SK-N-DZ (cell line): ENCODE data around the gene ZNF436. TPM values are rescaled to one million over a fixed set of nuclear protein-coding genes. Genes with fewer than 3 reads are reported as not detected.

Experiments used
- DNase-seq: peaks from one replicate; pipeline ENCODE4 v3.0.0-alpha.2; 2015; ENCODE audit warnings: low spot score
- polyA plus RNA-seq, 2 experiments: library from polyadenylated mRNA; depleted of rRNA; stranded (reverse); fragments of >200 nt; gene quantifications; 2 replicates each; pipeline ENCODE4 v1.2.3, GENCODE V29; 2014

Gene ZNF436
- polyA plus RNA-seq (2014; cell fraction: cytosol; rRNA removed), result 5.9 and 6.6 TPM in 2 replicates
- polyA plus RNA-seq (2014; cell fraction: nucleus; rRNA removed), result 5.3 and 8.0 TPM in 2 replicates

DNA sequence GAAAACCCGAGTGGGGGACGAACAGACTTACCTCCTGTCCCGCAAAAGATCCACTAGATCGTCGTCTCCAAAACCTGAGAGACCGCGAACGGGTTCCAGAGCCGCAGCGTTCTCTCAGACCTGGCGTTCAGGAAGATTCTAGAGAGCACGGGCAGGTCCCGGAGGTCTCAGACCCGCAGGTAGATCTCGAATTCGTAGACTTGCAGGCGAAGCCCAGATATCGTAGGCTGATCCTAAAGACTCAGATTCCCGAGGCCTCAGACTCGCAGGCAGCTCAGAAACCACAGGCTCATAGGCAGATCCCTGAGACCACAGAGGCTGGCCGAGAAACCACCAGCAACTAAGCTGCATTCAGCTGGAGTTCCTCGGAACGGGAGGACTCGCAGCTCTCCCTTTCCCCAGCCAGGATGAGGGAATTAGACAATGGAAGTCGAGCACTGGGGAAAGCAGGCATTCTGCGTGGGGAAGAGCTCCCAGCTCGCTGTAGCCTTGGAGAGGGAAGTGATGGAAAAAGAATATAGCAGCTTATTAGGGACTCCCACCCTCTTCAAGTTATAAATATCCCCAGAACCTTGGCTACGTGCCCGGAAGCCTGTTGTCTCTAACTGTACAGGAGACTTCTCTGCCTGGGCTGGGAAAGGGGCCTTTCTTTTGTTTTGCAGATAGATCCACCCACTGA, at the start of gene ZNF436:
TSS of gene ZNF436 (minus strand) at position 502 of the 679 bp plus-strand sequence. CDS start 1,831 bp downstream, outside the sequence.
- DNase-seq, result peak; percentile 56

DNA sequence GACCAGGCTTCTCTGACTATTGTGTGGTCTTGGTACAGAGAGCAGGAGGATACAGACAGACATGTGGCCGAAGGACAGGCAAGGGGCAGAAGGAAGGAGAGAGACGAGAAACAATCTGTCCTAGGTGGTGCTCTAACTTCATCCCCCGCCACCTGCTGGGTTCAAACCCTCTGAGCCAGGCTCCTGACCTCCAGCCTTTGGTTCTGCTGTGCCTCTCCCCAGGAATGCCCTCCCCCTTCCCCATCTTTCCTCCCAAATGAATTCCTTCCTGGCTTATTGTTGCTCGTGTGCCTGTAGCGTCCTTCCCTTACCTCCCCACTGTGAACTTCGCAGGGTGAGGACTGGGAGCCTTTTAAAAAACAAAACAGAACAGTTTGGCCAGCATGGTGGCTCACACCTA, 49.5 kb upstream of the ZNF436 start:
- no peak for DNase-seq

DNA sequence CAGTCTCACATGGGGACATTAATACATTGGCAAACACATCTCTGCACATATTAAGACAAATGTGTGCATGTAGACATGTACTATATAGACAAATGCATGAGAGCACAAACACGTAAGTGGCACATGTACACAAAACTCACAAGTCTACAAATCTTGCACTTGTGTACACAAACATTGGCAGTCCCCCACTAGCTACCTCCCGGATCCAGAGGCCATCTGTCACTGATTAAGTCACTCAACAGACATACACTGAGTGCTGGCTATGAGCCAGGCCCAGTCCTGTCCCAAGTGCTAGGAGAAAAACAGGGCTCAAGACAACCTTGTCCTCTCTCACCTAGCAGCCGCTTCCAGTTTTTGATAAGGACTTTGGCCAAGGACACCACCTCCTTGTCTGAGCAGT, 47.9 kb upstream of the ZNF436 start:
- peak; percentile 71 for DNase-seq

DNA sequence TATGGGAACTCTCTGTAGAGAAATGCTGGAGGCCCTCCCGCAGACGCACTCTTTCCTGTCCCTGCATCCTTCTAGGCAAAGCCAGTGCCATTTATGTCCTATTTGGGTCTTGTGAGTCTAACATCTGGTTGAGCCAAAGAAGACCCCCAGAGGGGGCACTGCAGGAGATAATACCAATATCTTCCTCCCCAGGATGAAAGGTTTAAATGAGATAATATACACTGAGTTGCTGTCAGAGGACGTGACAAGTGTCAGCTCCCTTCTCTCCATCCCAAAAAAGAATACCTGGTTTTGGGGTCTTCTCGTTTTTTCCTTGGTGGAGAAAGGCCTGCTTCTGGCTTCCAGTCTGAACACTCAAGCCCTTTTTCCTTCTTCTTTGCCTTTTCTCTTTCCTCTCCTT, 47.3 kb upstream of the ZNF436 start:
- no peak for DNase-seq

DNA sequence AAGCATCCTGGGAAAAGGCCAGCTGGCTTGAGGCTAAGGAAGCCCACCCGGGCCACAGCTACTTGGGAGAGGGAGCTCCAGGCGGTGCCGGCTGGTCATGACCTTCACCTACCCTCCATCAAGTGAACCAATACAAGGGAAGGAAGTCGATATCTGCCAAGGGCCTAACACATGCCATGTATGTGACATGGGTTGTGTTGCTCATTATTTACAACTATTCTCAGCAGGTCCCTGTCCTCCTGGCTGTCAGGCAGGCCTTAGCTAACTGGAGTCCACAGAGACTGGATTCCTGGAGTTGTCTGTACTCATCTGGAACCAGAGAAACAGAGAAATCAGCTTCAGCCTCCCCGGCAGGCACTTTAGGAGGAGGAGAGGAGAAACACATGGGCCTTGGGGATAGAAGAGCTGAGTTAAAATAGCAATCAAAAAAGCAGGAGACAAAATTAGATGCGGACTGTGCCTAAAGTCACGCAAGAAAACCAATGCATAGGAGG, 39.2 kb upstream of the ZNF436 start:
- DNase-seq, result no peak

DNA sequence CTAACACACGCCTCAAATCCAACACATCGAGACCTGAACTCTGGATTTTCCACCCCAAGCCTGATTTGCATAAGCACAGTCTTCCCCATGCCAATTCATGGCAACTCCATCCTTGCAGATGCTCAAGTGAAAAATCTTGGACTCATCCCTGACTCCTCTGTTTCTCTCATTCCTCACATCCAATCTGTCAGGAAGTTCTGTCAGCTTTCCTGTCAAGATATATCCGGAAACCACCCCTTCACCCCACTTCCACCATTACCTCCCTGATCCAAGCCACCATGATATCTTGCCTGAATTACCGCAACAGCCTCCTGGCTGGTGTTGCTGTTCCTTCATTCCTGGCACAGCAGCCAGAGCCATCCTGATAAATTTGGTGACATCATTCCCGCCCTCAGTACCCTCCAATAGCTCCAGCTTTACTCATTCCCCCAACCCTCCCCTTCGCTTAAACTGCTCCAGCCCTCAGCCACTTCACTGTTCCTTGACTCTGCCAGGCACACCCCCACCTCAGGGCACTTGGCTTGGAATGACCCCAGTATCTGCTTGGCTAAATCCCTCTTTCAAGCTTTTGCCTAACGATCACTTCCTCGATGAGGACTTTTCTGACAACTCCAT, 37.5 kb upstream of the ZNF436 start:
- no peak for DNase-seq

DNA sequence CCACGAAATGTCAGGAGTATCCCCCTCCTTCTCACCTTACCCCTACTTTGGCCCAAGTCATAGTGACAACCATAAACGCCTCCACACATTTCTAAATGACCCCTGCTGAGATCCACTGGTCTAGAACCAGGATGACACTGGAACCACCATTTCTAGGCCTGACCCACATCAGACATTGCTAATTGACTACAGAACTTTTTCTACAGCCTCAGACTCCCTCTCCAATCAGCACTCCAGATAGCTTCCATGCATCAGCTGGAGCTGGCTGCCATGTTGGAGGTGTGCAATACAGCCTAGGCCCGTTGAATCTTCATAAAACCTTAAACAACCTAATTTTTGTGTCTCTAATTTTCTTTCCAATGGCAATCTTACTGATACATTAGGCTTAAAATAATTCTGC, 36.3 kb upstream of the ZNF436 start:
- DNase-seq, result no peak

DNA sequence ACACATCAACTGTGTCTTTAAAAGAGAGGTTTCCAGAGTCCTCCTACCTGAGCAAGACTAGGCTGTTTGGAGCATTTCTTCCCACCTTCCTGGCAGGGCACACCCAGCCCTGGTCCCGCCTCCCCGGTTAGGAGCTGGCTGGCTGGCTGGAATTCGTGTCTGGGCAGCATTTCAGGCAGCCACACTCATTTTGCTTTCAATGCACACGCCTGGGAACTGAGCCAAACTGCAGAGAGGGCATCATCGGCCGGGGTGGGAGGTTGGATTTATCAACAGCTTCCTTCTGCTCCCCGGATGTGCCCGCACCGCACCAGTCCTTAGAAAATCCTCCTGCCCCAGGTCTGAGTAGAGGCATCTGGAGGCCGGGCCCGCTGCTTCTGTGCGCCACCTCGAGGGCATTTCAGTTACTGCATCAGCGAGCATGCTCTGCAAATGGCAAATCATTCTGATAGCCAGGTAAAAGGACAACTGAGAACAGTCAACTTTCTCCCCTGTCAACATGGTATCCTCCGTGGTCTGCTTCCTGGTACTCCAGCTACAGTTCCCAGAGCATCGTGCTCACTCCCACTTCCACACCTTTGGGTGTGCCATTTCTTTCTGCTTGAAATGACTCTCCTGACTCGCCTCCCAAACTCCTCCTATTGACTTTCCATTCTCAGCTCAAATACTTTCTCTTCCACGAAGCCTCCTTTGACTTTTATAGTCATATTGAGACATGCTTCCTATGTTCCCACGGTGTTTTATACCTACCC, 34.3 kb upstream of the ZNF436 start:
- peak; percentile 68 for DNase-seq

DNA sequence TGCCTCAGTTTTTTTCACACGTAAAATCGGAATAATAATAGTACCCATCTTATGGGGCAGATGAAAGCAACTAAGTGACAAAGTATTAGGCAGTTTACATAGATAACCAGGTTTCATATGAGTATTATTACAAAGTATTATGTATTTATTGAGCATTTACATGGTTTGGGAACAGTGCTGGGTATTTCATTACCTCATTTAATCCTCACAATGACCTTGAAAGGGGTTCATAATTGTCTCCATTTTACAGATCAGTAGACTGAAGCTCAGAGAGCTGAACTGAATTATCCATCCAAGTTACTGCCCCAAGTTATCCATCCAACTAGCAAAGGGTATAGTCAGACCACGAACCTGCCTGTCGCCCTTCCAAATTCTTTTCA, 33.7 kb upstream of the ZNF436 start:
- DNase-seq, result no peak

DNA sequence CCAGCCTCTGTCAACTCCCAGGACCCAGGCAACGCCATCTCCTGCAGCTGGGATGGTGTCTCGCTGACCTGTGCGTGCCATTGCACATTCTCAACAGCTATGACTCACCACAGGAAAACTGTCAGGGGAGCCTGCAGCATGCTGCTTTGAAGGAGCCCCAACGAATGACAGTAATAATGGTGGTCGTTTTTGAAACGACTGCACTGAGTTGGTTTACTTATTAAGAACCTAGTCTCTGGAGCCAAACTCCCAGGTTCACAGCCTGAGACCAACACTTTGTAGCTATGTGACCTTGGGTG, 33.4 kb upstream of the ZNF436 start:
- DNase-seq, result no peak

DNA sequence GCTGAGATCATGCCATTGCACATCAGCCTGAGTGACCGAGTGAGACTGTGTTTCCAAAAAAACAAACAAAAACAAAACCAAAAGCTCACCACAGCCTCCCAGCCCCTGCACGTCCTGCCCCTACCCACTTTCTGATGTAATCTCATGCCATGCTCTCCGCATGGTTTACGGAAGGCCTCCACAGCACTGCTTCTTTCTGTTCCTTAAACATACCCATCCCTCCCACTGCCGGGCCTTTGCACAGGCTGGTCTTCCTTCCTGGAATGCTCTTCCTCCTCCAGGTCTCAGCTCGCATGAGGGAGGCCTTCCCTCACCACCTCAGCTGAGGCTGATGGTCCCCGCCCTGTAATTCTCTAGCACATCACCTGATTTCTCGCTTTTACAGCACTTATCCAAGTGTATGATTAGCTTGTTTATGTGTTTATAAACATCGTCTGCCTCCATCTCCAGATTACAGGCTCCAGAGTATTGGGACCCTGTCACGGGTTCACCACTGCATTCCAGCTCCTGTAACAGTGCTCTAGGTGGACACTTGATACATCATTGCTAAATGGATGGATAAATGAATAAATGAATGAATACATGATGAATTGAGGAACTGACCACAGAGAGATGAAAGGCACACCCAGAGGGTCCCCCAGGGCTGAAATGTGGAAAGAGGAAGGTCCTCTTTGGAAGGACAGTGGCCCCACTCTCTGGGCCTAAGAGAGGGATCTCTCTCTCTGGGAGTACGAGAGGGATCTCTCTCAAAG, 32.8 kb upstream of the ZNF436 start:
- no peak for DNase-seq

DNA sequence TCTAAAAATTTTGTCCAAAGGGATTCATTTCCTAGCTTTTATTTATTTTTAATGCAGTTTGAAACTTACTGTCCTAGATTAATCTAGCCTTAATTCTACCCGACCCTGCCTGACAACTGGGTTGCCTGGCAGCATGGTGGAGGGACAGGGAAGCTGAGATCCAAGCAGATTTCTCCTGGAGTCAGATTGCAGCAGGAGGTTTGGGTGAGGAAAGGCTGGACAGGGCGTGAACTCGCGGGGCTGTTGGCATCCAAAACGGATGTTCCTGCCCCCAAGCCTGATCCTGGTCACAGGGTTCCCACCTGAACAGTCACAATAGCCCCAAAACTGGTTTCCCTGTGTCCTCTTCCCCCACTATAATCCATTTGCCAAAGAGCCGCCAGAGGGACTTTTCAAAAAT, 31.7 kb upstream of the ZNF436 start:
- DNase-seq, result no peak

DNA sequence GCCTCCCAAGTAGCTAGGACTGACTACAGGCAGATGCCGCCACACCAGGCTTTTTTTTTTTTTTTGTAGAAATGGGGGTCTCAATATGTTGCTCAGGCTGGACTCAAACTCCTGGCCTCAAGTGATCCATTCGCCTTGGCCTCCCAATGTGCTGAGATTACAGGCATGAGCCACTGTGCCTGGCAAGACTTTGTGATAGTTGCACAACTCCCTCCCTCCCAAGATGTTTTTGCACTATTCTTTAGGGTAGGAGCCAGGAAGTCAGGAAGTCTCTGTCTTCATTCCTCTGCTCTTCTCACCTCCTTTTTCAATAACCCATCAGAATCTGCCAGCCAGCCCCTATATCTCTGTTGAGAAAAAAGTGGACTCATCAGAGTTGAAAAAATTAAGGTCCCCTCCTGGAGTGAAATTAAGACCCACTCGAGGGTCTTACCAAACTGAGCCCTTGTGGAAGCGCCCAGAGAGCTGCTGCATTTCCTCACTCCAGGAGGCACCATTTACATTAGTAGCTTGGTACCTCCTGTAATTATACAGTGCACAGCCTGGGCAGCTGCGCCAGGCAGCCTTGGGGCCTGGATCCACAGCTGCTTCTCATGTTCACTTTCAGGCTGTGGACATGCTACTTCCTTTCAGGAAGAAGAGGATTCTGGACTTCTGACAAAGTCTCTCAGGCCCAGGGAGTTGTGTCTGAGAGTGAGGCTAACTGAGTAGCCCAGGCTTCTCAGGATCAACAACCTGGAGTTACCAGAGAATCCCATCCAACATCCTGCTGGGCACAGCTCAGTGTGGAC, 30.9 kb upstream of the ZNF436 start:
- no peak for DNase-seq

DNA sequence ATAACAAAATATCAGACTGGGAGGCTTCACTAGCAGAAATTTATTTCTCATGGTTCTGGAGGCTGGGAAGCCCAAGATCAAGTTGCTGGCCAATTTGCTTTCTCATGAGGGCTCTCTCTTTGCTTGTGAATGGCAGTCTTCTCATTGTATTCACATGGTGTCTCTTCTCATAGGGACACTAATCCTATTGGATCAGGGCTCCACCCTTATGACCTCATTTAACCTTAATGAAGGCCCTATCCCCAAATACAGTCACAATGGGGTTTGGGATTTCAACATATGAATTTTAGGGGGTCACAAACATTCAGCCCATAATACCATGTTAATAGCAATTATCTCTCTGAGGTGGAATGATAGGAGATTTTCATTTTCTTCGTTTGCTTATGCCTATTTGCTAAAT, 29.6 kb upstream of the ZNF436 start:
- DNase-seq, result no peak

DNA sequence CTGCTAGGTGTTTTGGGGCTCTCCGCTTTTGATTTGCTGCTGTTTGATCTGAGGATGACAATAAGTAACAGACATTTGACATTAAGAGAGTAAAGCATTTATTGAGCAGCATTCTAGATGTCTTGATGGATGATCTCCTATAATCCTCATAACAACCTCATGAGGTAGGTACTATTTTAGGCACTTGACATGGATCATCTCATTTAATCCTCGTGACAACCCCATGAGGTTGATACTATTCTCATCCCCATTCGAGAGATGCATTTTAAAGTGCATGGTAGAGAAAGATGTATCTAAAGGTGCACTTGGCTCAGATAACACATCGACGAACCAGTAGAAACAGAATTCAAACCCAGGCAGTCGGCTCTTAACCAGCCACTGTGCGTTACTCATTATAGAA, 28.3 kb upstream of the ZNF436 start:
- DNase-seq, result no peak

DNA sequence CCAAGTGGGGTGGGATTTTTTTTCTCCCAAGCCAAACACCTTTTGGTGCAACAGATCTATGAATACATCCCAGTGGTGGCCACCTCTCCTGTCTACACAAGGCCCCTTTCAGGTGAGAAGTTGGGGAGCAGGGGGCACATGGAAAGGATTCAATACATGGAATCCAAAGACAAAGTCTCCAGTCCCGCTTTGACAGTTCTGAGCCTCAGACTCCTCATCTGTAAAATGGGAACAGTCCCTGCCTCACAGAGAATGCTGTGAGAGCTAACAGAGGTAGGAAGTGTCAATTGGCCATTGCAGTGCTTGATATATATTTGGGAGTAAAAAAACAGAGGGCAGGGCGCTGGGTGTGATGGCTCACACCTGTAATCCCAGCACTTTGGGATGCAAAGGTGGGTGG, 26.7 kb upstream of the ZNF436 start:
- DNase-seq, result no peak

DNA sequence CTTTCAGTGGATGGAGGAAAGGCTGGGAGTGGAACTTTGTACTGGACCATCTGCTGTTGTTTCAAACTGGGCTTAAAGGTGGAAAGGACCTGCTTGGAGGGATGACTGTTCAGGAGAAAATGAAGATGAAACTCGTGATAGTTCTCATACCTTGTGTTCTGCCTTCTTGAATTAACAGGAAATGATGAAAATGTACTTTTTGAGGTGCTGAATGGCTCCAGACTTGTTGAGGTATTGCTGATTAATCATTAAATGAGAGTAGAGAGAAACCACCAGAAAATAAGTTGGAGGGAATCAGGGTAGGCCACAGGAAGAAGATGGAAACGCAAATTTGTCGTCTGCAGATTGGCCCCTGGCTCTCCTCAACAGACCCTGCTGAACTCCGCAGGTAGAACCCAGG, 26.2 kb upstream of the ZNF436 start:
- no peak for DNase-seq

DNA sequence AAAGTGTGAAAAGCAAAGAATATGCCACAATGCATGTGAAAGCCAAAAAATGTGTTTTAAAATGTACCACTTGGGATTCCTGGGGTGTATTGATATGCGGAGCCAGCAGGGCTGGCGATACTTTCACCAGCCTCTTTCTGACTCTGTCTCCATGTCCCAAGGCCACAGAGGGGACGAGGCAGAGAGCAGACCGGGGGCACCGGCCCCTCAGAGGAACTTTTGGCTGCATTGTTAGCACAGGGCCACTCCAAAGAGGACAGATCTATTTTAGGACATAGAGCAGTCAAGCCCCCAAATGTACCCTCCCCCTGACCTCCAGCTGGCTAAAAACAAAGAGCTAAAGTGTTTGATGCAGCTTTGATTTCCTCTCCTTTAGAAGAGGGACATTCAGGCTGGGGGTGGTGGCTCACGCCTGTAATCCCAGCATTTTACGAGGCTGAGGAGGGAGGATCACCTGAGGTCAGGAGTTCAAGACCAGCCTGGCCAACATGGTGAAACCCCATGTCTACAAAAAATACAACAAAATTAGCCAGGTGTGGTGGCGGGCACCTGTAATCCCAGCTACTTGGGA, 25.6 kb upstream of the ZNF436 start:
- DNase-seq, result no peak

DNA sequence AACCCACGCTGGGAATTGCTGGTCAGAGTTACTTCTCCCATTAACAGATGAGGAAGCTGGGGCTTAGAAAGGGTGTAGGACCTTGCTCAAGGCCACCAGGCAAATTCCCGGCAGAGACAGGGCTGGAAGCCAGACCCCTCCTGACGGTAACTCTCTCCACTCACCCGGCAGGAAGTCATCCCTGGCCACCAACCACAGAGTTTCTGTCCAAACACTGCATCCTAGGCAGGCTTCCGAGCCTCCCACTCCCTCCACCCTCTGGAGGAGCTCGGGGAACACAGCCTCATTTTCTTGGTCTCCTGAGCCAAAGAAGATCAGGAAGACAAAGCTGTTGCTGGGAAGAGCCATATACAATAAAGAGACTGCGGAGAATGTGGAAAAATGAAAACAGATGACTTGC, 25.0 kb upstream of the ZNF436 start:
- DNase-seq, result peak; percentile 63

DNA sequence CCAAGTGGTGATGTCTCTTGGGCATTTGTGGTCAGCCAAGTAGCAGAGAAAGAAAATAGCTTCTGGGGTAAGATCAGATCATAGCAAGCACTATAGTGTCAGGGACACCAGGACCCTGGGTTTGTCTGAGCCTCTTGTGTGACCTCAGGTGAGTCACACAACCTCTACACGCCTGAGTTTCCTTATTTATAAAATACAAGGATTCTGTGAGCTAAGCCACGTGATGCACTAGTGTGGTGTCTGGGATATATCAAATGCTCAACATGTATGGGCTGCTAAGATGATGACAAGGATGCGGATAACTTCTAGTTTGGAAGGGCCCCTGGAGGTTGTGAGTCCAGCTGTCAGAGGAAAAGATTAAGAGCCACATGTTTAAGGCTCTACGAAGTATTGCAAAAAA, 24.5 kb upstream of the ZNF436 start:
- peak; percentile 78 for DNase-seq

DNA sequence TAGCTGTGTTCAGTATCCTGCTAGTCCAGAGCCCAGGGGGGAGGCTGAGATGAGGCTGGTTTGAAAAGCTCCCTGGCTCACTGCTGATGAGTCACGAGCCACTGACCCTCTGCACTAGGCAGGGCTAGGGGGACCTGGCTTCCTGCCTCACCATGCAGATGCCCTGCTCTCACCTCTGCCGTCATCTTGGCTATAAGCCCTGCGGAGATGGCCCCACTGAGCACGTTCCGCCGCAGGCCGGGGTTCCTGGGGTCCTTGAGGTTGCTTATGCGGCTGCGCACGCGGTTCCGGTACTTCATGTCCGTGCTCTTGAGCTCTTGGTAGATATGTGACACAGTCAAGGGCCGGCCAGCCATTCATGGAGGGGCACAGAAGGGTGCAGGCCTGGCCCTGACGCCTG, 24.1 kb upstream of the ZNF436 start:
- no peak for DNase-seq
